Stimulated activated CD4-positive, alpha-beta T cell treated with anti-CD3 and anti-CD28 coated beads, Interleukin-15, amount 100 ng/mL, for 24 hours (primary cell): ENCODE data around the gene TSPOAP1.

Experiments
- DNase-seq: peaks from one replicate; pipeline ENCODE4 v3.0.0-alpha.2; 2020

TSPOAP1 gene

GRCh38 chr17:58339755-58340404 lies 11.3 kb upstream of the TSPOAP1 start:
- peak; percentile 45 for DNase-seq

GRCh38 chr17:58338841-58339754 lies 10.5 kb upstream of the TSPOAP1 start:
- peak; percentile 92 for DNase-seq

- peak; percentile 65 for DNase-seq
Observed at GRCh38 chr17:58338454-58338840, 9.9 kb upstream of the TSPOAP1 start.

- DNase-seq = peak; percentile 97
Observed at GRCh38 chr17:58337600-58338453, 9.2 kb upstream of the TSPOAP1 start.

- DNase-seq = peak; percentile 72
Observed at GRCh38 chr17:58337210-58337599, 8.6 kb upstream of the TSPOAP1 start.

- DNase-seq = peak; percentile 52
Observed at GRCh38 chr17:58336456-58337209, 8.0 kb upstream of the TSPOAP1 start.

- peak; percentile 85 for DNase-seq
Observed at GRCh38 chr17:58335779-58336455, 7.3 kb upstream of the TSPOAP1 start.

- DNase-seq = peak; percentile 83
Observed at GRCh38 chr17:58335061-58335731, 6.6 kb upstream of the TSPOAP1 start.

- DNase-seq = peak; percentile 56
Observed at GRCh38 chr17:58334661-58335060, 6.1 kb upstream of the TSPOAP1 start.

- DNase-seq = peak; percentile 26
Observed at GRCh38 chr17:58334256-58334655, 5.7 kb upstream of the TSPOAP1 start.

GRCh38 chr17:58333736-58334207 lies 5.2 kb upstream of the TSPOAP1 start:
- DNase-seq = peak; percentile 55

GRCh38 chr17:58332778-58333735 lies 4.5 kb upstream of the TSPOAP1 start:
- peak; percentile 92 for DNase-seq

GRCh38 chr17:58331815-58332777 lies 3.5 kb upstream of the TSPOAP1 start:
- peak; percentile 97 for DNase-seq

GRCh38 chr17:58330997-58331814 lies 2.6 kb upstream of the TSPOAP1 start:
- peak; percentile 84 for DNase-seq

- peak; percentile 71 for DNase-seq
Observed at GRCh38 chr17:58330538-58330996, 2.0 kb upstream of the TSPOAP1 start.

GRCh38 chr17:58329810-58330537 lies 1.4 kb upstream of the TSPOAP1 start:
- DNase-seq = peak; percentile 74
